KMS-11 (cell line): ENCODE data around the gene ANXA11.
"Not testable (repeated sequence)": the region's sequence is repeated elsewhere in the genome, so short reads cannot be mapped to it uniquely, and the experiment has no call there.

Source experiments
- H2AFZ ChIP-seq: fragments of 200-600 bp; sonication (generic); 2 replicates; pipeline ENCODE4 v1.6.1; 2016; ENCODE audit warnings: antibody characterized with exemption, mixed run types, low read depth
- H3K27ac ChIP-seq: fragments of 200-600 bp; sonication (generic); 2 replicates; pipeline ENCODE4 v1.6.1; 2016; ENCODE audit warnings: mild to moderate bottlenecking, mixed run types
- H3K27me3 ChIP-seq: fragments of 200-600 bp; sonication (generic); 2 replicates; pipeline ENCODE4 v1.6.1; 2017; ENCODE audit warnings: mild to moderate bottlenecking, low read depth, mixed run types, moderate library complexity; ENCODE audit not compliant: insufficient read depth
- H3K36me3 ChIP-seq: fragments of 200-600 bp; sonication (generic); 2 replicates; pipeline ENCODE4 v1.6.1; 2017; ENCODE audit warnings: mild to moderate bottlenecking, mixed run types; ENCODE audit not compliant: insufficient read depth
- H3K4me1 ChIP-seq: fragments of 200-600 bp; sonication (generic); 2 replicates; pipeline ENCODE4 v1.6.1; 2016; ENCODE audit warnings: mild to moderate bottlenecking, low read depth, mixed run types; ENCODE audit not compliant: poor library complexity, severe bottlenecking
- H3K4me2 ChIP-seq: fragments of 200-600 bp; sonication (generic); 2 replicates; pipeline ENCODE4 v1.7.0; 2016; ENCODE audit warnings: mild to moderate bottlenecking, mixed run types
- H3K4me3 ChIP-seq: fragments of 200-600 bp; sonication (generic); IDR thresholded peaks from 2 replicates; pipeline ENCODE4 v1.6.1; 2017; ENCODE audit warnings: low read depth, low read length, mixed read lengths; ENCODE audit not compliant: insufficient read depth
- H3K79me2 ChIP-seq: fragments of 200-600 bp; sonication (generic); 2 replicates; pipeline ENCODE4 v1.6.1; 2016; ENCODE audit warnings: low read depth, mixed run types; ENCODE audit not compliant: insufficient read depth
- H3K9ac ChIP-seq: fragments of 200-600 bp; sonication (generic); 2 replicates; pipeline ENCODE4 v1.6.1; 2016; ENCODE audit warnings: mild to moderate bottlenecking, mixed run types
- H4K20me1 ChIP-seq: fragments of 200-600 bp; sonication (generic); 2 replicates; pipeline ENCODE4 v1.6.1; 2016; ENCODE audit warnings: mild to moderate bottlenecking, mixed run types; ENCODE audit not compliant: insufficient read depth
- CTCF ChIP-seq: fragments of 200-600 bp; sonication (generic); conservative IDR thresholded peaks from 2 replicates; pipeline ENCODE4 v1.6.1; 2017; ENCODE audit warnings: low read depth, mild to moderate bottlenecking, antibody characterized with exemption, low read length, moderate library complexity, mixed read lengths

Gene ANXA11

DNA sequence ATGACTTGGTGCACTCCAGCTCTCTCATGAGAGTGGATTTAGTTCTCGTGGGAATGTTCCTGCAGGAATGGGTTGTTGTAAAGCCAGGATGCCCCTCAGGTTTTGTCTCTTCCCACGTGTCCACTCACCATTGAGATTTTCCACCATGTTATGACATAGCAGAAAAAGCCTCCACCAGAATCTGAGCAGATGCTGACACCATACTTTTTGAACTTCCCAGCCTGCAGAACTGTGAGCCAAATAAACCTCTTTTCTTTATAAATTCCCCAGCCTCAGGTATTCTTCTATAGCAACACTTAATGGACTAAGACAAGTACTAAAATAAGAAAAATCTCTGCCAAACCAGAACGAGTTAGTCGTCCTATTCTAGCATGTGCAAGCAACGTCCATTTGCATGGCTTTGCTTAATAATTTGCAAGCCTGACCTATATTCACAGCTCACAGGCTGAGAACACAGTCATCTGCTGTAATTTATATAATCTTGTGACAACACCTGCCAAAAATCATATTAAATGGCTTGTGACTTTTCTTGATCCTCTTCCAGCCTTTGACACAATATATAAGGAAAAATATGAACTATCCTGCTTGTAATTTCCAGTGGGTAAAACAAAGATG, 9.1 kb upstream of the ANXA11 start:
- H3K4me3 ChIP-seq, H2AFZ ChIP-seq, H3K27ac ChIP-seq, H3K4me2 ChIP-seq, H3K4me1 ChIP-seq, H3K27me3 ChIP-seq, H3K36me3 ChIP-seq, H4K20me1 ChIP-seq, H3K79me2 ChIP-seq, H3K9ac ChIP-seq: not testable (repeated sequence)

DNA sequence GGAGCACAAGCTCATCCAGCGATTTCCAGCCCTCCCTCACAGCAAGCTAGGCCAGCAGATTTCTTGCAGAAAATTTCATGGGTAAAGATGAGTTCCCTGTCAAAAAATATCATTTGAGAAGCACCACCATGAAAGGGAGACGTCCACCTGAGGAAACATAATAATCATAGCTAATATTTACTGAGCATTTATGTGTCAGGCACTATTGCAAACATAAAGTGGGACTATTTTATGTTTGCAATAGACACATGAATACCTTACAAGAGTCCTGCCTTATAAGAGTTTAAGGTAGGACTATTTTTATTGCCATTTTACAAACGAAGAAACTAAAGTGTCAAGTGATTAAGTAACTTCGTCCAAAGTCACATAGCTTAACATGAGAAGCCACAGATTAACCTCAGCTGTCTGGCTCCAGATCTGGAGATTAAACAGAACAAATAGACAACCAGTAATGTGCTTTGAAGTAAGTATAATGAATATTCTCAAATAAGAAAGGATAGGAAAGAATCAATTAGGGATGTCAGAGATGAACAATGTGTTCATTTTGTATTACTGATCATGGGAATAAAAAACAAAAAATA, 7.3 kb upstream of the ANXA11 start:
- H3K9ac ChIP-seq, H3K4me3 ChIP-seq, H3K36me3 ChIP-seq, H3K4me1 ChIP-seq, H3K4me2 ChIP-seq, H4K20me1 ChIP-seq, H2AFZ ChIP-seq, H3K27me3 ChIP-seq, H3K27ac ChIP-seq, H3K79me2 ChIP-seq: not testable (repeated sequence)

GRCh38 chr10:80211786-80212185, 6.4 kb upstream of the ANXA11 start:
- Histone ChIP-seq H2AFZ (no peak overlapping the region), H3K4me3 (no peak overlapping the region), H3K4me1 (no peaks in the 10 kb centered on the region), H3K27me3 (no peaks in the 10 kb centered on the region), H3K9ac (no peak overlapping the region), H3K27ac (no peak overlapping the region), H3K79me2 (no peaks in the 10 kb centered on the region), H3K36me3 (no peaks in the 10 kb centered on the region), H3K4me2 (no peak overlapping the region), H4K20me1 (no peaks in the 10 kb centered on the region)
- TF ChIP-seq CTCF: no peak

DNA sequence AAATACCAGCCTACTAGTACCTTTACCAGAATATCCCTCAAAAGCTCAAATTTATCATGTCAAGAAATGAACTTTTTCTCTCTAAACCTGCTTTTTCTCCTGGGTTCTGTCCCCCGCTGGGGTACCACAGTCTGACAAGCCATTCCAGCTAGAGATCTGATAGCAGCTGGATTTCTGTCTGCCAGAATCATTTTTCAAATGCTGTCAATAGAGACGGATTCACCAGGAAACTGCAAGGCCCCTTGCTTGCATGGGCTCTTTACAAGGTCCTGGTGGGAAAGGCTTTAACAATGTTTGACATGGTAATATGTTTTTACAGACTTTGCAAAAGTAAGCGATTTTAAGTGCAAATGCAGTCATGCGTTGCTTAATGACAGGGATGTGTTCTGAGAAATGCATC, 4.9 kb upstream of the ANXA11 start:
- TF ChIP-seq CTCF: no peak
- peaks cover 8% of the 10 kb centered on the region for H3K4me1 ChIP-seq
- no peak overlapping the region for H3K27ac ChIP-seq
- H3K36me3 ChIP-seq: no peaks in the 10 kb centered on the region
- no peaks in the 10 kb centered on the region for H3K79me2 ChIP-seq
- no peaks in the 10 kb centered on the region for H4K20me1 ChIP-seq
- H3K4me3 ChIP-seq: no peak overlapping the region
- H2AFZ ChIP-seq: no peak overlapping the region
- no peaks in the 10 kb centered on the region for H3K27me3 ChIP-seq
- no peak overlapping the region for H3K4me2 ChIP-seq
- no peak overlapping the region for H3K9ac ChIP-seq

DNA sequence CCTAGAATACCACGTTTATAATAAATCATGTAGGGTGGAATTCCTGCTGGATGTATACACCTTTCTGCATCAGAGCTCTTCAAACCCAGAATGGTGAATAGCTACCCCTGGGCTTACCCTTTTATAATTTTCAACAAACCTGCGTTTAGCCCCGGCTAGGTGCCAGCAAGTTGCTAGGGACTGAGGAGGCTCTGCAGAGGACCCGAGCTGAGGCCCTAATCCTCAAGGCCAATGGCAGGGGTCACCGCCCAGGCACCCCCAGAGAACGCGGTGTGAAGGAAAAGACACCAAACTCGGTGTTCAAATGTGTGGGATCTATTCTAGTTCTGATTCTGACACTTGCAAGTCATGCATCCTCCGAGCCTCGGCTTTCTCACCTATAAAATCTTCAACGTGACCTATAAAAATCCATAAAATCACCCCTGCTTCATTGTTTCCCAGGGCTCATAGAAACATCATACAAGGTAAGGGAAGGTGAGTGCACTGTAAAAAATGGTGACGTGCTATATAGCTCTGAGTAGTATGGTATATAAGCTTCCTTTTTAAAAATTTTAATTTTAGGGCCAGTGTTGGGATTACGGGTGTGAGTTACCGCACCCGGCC, 2.5 kb upstream of the ANXA11 start:
- Histone ChIP-seq H3K27me3 (no peaks in the 10 kb centered on the region), H3K4me3 (no peak overlapping the region), H3K79me2 (peaks cover 16% of the 10 kb centered on the region), H3K9ac (no peak overlapping the region), H3K27ac (no peak overlapping the region), H4K20me1 (no peaks in the 10 kb centered on the region), H3K4me1 (peaks cover 23% of the 10 kb centered on the region), H3K36me3 (no peaks in the 10 kb centered on the region), H3K4me2 (no peak overlapping the region), H2AFZ (no peak overlapping the region)
- TF ChIP-seq CTCF: no peak
